NCI-H1436 treated with DMSO at 0.1 percent for 48 hours (cell line): ENCODE results near the gene ALG1.
"Not testable (repeated sequence)": the region's sequence is repeated elsewhere in the genome, so short reads cannot be mapped to it uniquely, and the experiment has no call there.

ENCODE experiments used
- DNase-seq: peaks from one replicate; lab custom pipeline; 2025; lab: John Stamatoyannopoulos, UW

ALG1 gene

GRCh38 chr16:5071681-5072333, at the start of gene ALG1:
TSS of gene ALG1 (plus strand) at chr16:5071843. CDS start at chr16:5071850, 7 bp downstream.
- no peak for DNase-seq

- no peak for DNase-seq
Measured at GRCh38 chr16:5022521-5022920, 49.1 kb upstream of the ALG1 start.

GRCh38 chr16:5024632-5025031, 47.0 kb upstream of the ALG1 start:
- peak; percentile 20 for DNase-seq

GRCh38 chr16:5025171-5025632, 46.4 kb upstream of the ALG1 start:
- DNase-seq = no peak

GRCh38 chr16:5026664-5027063, 45.0 kb upstream of the ALG1 start:
- no peak for DNase-seq

GRCh38 chr16:5027086-5027485, 44.6 kb upstream of the ALG1 start:
- no peak for DNase-seq

- no peak for DNase-seq
Measured at GRCh38 chr16:5027575-5028235, 43.9 kb upstream of the ALG1 start.

- no peak for DNase-seq
Measured at GRCh38 chr16:5028950-5029475, 42.6 kb upstream of the ALG1 start.

- DNase-seq = no peak
Measured at GRCh38 chr16:5030251-5030870, 41.3 kb upstream of the ALG1 start.

- DNase-seq = no peak
Measured at GRCh38 chr16:5031601-5032000, 40.0 kb upstream of the ALG1 start.

- no peak for DNase-seq
Measured at GRCh38 chr16:5032748-5033167, 38.9 kb upstream of the ALG1 start.

GRCh38 chr16:5033256-5034166, 38.1 kb upstream of the ALG1 start, which contains the start of gene NAGPA:
TSS of gene NAGPA (minus strand) at chr16:5033935. CDS start at chr16:5033914, 21 bp downstream.
- no peak for DNase-seq

GRCh38 chr16:5034167-5034523, 37.5 kb upstream of the ALG1 start:
- no peak for DNase-seq

GRCh38 chr16:5035909-5036227, 35.8 kb upstream of the ALG1 start:
- DNase-seq = no peak

- DNase-seq = no peak
Measured at GRCh38 chr16:5036228-5037156, 35.2 kb upstream of the ALG1 start.

GRCh38 chr16:5040451-5040850, 31.2 kb upstream of the ALG1 start:
- no peak for DNase-seq

GRCh38 chr16:5041600-5042133, 30.0 kb upstream of the ALG1 start:
- DNase-seq = no peak

- no peak for DNase-seq
Measured at GRCh38 chr16:5042574-5043171, 29.0 kb upstream of the ALG1 start.

GRCh38 chr16:5044011-5044540, 27.6 kb upstream of the ALG1 start:
- DNase-seq = no peak

- DNase-seq = not testable (repeated sequence)
Measured at GRCh38 chr16:5044581-5044980, 27.1 kb upstream of the ALG1 start.
